HUES64 (cell line): Measurements from ENCODE around the gene PFKFB1. TPM values are rescaled to one million over a fixed set of nuclear protein-coding genes. Genes with fewer than 3 reads are reported as not detected.

Experiments used
- H3K27ac ChIP-seq: 2 replicates; pipeline ENCODE4 v1.7.0; 2013; ENCODE audit warnings: low read depth, low read length, inconsistent platforms
- H3K27me3 ChIP-seq: 2 replicates; pipeline ENCODE4 v1.6.1; 2013; ENCODE audit warnings: mild to moderate bottlenecking, low read length; ENCODE audit not compliant: insufficient read depth
- H3K36me3 ChIP-seq: 2 replicates; pipeline ENCODE4 v1.6.1; 2013; ENCODE audit warnings: mild to moderate bottlenecking, low read length; ENCODE audit not compliant: insufficient read depth
- H3K4me1 ChIP-seq: 2 replicates; pipeline ENCODE4 v1.6.1; 2013; ENCODE audit warnings: mild to moderate bottlenecking, low read length, moderate library complexity; ENCODE audit not compliant: insufficient read depth
- H3K4me3 ChIP-seq: 2 replicates; pipeline ENCODE4 v1.5.1; 2013; ENCODE audit warnings: mild to moderate bottlenecking, low read length, moderate library complexity
- H3K9ac ChIP-seq: 2 replicates; pipeline ENCODE4 v1.6.1; 2013; ENCODE audit warnings: mild to moderate bottlenecking, low read depth, low read length
- H3K9me3 ChIP-seq: 2 replicates; pipeline ENCODE4 v1.6.1; 2013; ENCODE audit warnings: low read depth, low read length; ENCODE audit not compliant: insufficient read depth
- whole genome bisulfite sequencing: fragments of 150-250, 120-280 bp; methylation state at CpG from one replicate; pipeline ENCODE4 v1.1.7; 2013; ENCODE audit warnings: missing lambda C conversion rate; 5-methylcytosine and 5-hydroxymethylcytosine counted together
- polyA plus RNA-seq, 2 experiments: library from polyadenylated mRNA; stranded (reverse); fragments of 50-300 nt; gene quantifications; one replicate each; pipeline ENCODE4 v1.2.3, GENCODE V29; 2013

PFKFB1 gene
- polyA plus RNA-seq (2013, experiment 1 of 2) = 0.40 TPM
- 0.19 TPM for polyA plus RNA-seq (2013, experiment 2 of 2)

DNA sequence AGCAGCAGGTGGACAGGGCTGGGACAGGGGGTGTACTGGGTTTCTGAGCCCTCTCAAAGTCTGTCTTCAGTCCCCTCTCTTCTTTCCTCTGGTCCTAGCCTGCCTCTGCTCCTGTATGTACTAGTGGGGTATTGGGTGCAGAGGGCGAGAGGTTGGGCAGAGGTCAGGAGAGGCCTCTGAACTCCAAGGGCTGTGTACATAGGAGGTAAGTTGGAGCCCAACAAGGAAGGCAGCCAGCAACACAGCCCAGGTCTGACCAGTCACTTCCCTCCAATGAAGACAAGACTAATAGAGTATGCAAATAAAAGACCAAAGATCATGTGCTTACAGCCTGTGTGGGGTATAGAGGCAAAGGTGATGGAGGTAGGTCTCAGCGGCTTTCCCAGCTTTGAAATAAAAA, at the start of gene PFKFB1:
Gene PFKFB1, minus strand, starts transcription at position 90 of the 400 bp plus-strand sequence. CDS start 181 bp downstream, outside the sequence.
- WGBS = no CpG with 5 or more reads among the region's 2 CpGs
- no peaks in the 10 kb centered on the region for H3K4me1 ChIP-seq
- H3K27ac ChIP-seq = no peak within 1 kb of the TSS
- H3K27me3 ChIP-seq = no peaks in the 10 kb centered on the region
- no peaks in the 10 kb centered on the region for H3K36me3 ChIP-seq
- H3K9ac ChIP-seq = no peak within 1 kb of the TSS
- H3K4me3 ChIP-seq = no peak within 1 kb of the TSS
- no peaks in the 10 kb centered on the region for H3K9me3 ChIP-seq

GRCh38 chrX:55041514-55041913, 47.5 kb upstream of the PFKFB1 start:
- no peak overlapping the region for H3K27ac ChIP-seq
- no peaks in the 10 kb centered on the region for H3K9me3 ChIP-seq
- whole genome bisulfite sequencing = 88% methylated on average over 5 of the region's 6 CpGs
- no peak overlapping the region for H3K4me3 ChIP-seq
- H3K9ac ChIP-seq = no peak overlapping the region
- no peaks in the 10 kb centered on the region for H3K4me1 ChIP-seq
- H3K27me3 ChIP-seq = no peaks in the 10 kb centered on the region
- no peaks in the 10 kb centered on the region for H3K36me3 ChIP-seq

GRCh38 chrX:55039471-55039870, 45.5 kb upstream of the PFKFB1 start:
- H3K4me3 ChIP-seq = no peak overlapping the region
- no peaks in the 10 kb centered on the region for H3K36me3 ChIP-seq
- no peaks in the 10 kb centered on the region for H3K9me3 ChIP-seq
- no peaks in the 10 kb centered on the region for H3K27me3 ChIP-seq
- H3K4me1 ChIP-seq = no peaks in the 10 kb centered on the region
- WGBS = 89% methylated on average over 3 of the region's 3 CpGs
- H3K9ac ChIP-seq = no peak overlapping the region
- no peak overlapping the region for H3K27ac ChIP-seq

GRCh38 chrX:55033429-55033828, 39.4 kb upstream of the PFKFB1 start:
- Histone ChIP-seq H3K27me3 (no peaks in the 10 kb centered on the region), H3K36me3 (no peaks in the 10 kb centered on the region), H3K9me3 (no peaks in the 10 kb centered on the region), H3K9ac (no peak overlapping the region), H3K27ac (no peak overlapping the region), H3K4me1 (peaks cover 6% of the 10 kb centered on the region; the same call in 1 of the 2 replicates), H3K4me3 (no peak overlapping the region)
- WGBS = 100% methylated on average over 2 of the region's 2 CpGs

DNA sequence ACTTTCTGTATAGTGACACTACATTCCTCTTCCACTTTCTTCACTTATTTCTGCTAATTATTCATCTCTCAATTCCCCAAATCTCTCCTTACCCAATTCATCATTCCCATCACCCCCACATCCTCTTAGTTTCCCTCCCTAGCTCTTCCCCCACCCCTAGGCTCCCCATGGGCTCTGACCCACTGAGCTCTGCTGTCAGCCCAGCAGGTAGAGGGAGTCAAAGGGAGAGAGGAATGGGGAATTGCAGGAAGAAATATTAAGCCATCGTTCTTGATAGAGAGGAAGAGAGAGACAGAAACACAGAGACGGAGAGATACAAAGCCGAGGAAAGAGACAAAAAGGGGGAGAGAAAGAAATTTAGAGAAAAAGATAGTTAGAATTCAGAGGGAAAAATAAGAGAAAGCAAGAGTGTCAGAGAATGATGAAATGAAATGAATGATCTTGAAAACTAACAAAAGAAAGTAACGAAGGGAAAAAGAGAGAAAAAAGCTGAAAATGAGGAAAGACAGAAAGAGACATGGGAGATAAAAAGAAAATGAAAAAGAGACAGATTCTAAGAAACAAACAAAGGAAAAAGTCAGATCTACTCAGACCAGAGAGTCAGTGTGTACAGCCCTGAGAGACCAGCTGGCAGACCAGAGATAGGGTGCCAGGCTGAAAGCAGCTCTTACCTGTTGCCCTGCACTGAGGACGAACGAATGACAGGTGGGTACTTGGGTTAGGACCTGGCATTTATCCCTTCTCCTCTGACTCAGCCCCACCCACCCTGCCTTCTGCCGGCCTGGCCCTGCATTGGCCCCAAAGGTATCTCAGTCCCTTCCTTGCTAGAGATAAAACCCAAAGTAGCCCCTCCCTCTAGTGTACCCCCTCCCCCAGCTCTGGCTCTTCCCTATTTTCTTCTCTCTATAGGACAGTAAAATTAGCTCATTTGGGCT, 36.5 kb upstream of the PFKFB1 start, which contains the start of gene ALAS2:
Gene ALAS2, minus strand, starts transcription at position 707 of the 935 bp plus-strand sequence. CDS start 4,977 bp downstream, outside the sequence.
- Histone ChIP-seq H3K9me3 (no peaks in the 10 kb centered on the region), H3K27ac (no peak within 1 kb of the TSS), H3K4me3 (no peak within 1 kb of the TSS), H3K27me3 (no peaks in the 10 kb centered on the region), H3K9ac (no peak within 1 kb of the TSS), H3K36me3 (no peaks in the 10 kb centered on the region), H3K4me1 (peaks cover 6% of the 10 kb centered on the region; the same call in 1 of the 2 replicates)
- 72% methylated on average over 7 of the region's 7 CpGs for WGBS

DNA sequence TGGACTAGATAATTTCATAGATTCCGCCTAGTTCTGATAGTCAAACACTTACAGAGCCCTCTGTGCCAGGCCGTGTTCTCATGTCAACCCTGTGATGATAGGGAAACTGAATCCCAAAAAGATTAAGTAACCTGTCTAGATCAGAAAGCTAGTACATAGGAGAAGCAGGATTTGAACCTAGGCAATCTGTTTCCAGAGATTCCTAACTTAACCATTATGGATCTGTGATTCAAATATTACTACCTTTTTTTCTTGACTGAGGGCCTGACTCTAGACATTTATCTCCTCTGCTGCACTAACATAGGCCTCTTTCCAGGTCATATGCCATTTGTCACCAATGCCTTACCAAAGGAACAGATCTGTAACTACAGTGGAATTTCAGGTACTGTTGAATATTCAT, 35.3 kb upstream of the PFKFB1 start:
- 78% methylated on average over 2 of the region's 2 CpGs for WGBS
- H3K27me3 ChIP-seq = no peaks in the 10 kb centered on the region

GRCh38 chrX:55028611-55029010, 34.6 kb upstream of the PFKFB1 start:
- Histone ChIP-seq H3K9me3 (no peaks in the 10 kb centered on the region), H3K27me3 (no peaks in the 10 kb centered on the region)

More for the DNA sequence above, 35.3 kb upstream of the PFKFB1 start:
- H3K9ac ChIP-seq = no peak overlapping the region
- no peak overlapping the region for H3K4me3 ChIP-seq
- H3K9me3 ChIP-seq = no peaks in the 10 kb centered on the region
- H3K36me3 ChIP-seq = no peaks in the 10 kb centered on the region
- H3K27ac ChIP-seq = no peak overlapping the region
- peaks cover 6% of the 10 kb centered on the region; the same call in 1 of the 2 replicates for H3K4me1 ChIP-seq

DNA sequence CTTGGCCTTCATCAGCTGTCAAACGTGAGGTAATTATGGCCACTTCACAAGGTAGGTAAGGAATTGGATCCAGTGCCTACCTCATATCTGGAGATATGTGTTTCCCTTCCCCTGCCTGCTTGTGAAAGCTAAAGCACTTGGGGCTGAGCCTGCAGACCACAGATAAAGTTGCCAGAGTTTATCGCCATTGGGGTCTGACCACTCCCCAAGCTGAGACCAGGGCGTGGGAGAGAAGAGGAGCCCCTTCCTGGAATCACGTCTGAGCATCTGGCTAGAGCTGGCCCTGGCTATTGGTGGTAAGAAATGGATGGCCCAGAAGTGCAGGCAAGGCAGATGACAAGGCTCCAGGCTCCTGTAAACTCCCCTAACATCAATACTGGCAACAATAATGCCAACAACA, 34.1 kb upstream of the PFKFB1 start:
- H3K4me1 ChIP-seq = peaks cover 6% of the 10 kb centered on the region; the same call in 1 of the 2 replicates
- H3K9me3 ChIP-seq = no peaks in the 10 kb centered on the region
- H3K36me3 ChIP-seq = no peaks in the 10 kb centered on the region
- no peak overlapping the region for H3K27ac ChIP-seq
- no peak overlapping the region for H3K9ac ChIP-seq
- no peaks in the 10 kb centered on the region for H3K27me3 ChIP-seq
- no peak overlapping the region for H3K4me3 ChIP-seq
- 85% methylated on average over 4 of the region's 4 CpGs for WGBS

More at GRCh38 chrX:55028611-55029010, 34.6 kb upstream of the PFKFB1 start:
- Histone ChIP-seq H3K27ac (no peak overlapping the region), H3K9ac (no peak overlapping the region), H3K4me3 (no peak overlapping the region), H3K36me3 (no peaks in the 10 kb centered on the region), H3K4me1 (peaks cover 6% of the 10 kb centered on the region; the same call in 1 of the 2 replicates)

DNA sequence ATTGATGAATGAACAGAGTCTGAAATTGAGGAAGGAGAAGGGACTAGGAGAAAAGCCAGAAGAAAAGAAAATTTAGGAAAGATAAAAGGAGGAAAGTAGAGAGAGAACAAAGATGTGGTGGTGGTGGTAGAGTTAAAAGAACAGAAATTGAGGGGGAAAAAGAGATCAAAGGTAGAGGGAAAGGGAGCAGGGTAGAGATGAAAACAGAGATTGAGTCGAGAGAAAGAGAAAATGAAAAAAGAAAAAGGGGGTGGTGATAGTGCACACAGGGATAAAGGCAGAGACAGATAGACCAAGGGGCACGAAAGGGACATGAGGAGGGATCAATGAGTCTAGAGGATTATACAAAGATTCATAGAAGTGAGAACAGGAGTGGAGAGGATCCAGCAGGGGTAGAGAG, 32.9 kb upstream of the PFKFB1 start:
- Histone ChIP-seq H3K4me1 (peaks cover 6% of the 10 kb centered on the region; the same call in 1 of the 2 replicates), H3K36me3 (no peaks in the 10 kb centered on the region), H3K27me3 (no peaks in the 10 kb centered on the region), H3K9ac (no peak overlapping the region), H3K27ac (no peak overlapping the region), H3K9me3 (no peaks in the 10 kb centered on the region), H3K4me3 (no peak overlapping the region)
- 85% methylated on average over 2 of the region's 2 CpGs for WGBS

DNA sequence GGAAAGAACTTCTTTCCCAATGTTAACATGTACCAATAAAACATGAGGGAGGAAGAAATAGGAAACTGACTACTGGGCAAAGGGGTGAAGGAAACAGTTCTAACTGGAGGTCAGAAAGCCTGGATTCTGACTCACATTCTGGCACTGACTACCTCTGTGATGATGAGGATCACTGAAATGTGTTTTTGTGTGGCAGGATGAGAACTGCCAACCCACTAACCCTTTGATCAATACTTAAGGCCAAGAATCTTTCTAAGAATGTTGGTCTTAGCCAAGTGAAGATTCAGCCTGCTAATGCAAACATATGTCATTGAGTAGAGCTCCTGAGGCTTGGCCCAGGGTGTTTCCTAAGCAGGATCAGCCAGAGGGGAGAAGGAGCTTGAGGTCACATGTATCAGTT, 32.2 kb upstream of the PFKFB1 start:
- no peaks in the 10 kb centered on the region for H3K9me3 ChIP-seq
- no peak overlapping the region for H3K27ac ChIP-seq
- H3K9ac ChIP-seq = no peak overlapping the region
- no peak overlapping the region for H3K4me3 ChIP-seq
- H3K4me1 ChIP-seq = peaks cover 6% of the 10 kb centered on the region; the same call in 1 of the 2 replicates
- H3K27me3 ChIP-seq = no peaks in the 10 kb centered on the region
- H3K36me3 ChIP-seq = no peaks in the 10 kb centered on the region

DNA sequence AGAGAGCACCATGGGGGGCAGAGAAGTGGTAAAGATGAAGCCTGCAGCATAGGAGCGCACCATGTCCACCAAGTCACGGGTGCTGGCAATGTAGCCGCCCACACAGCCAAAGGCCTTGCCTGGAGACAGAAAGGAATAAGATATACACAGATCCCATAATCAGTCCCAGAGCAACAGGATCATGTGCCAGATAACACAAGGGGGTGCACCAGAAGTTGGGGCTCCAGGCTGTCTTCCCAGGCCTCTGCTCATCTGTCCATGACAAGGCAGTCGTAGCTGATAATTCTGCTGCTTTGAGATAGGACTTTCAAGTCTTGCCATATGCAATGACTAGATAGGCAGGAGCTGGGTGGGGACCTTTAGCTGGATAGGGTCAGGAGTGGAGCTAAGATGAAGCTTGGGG, 20.9 kb upstream of the PFKFB1 start:
- no peaks in the 10 kb centered on the region for H3K9me3 ChIP-seq
- no peak overlapping the region for H3K4me3 ChIP-seq
- no peaks in the 10 kb centered on the region for H3K36me3 ChIP-seq
- H3K27ac ChIP-seq = no peak overlapping the region
- no peaks in the 10 kb centered on the region for H3K4me1 ChIP-seq
- H3K27me3 ChIP-seq = no peaks in the 10 kb centered on the region
- WGBS = 91% methylated on average over 4 of the region's 4 CpGs
- H3K9ac ChIP-seq = no peak overlapping the region
